ENCODE results near the gene SMIM20.
A peak's percentile ranks its signal among the peaks of the same experiment; 100 is the strongest.
"Not testable (repeated sequence)": the region's sequence is repeated elsewhere in the genome, so short reads cannot be mapped to it uniquely, and the experiment has no call there.

SMIM20 gene

GRCh38 chr4:25913851-25914669, at the start of gene SMIM20:
SMIM20 (plus strand) TSS chr4:25914220; CDS start chr4:25914314, 94 bp downstream.
- Mint-ChIP-seq H3K9me3 (no peaks in the 10 kb centered on the region), H3K4me1 (ENCODE audit: low read depth) (peaks cover 24% of the 10 kb centered on the region), H3K36me3 (ENCODE audit: low read depth) (peaks cover 14% of the 10 kb centered on the region), H3K4me3 (peak within 1 kb of the TSS; percentile 85), H3K27ac (peak within 1 kb of the TSS; percentile 99), H3K27me3 (no peaks in the 10 kb centered on the region)
- peak; percentile 93 for DNase-seq

GRCh38 chr4:25865586-25865985, 48.4 kb upstream of the SMIM20 start:
- H3K4me3 Mint-ChIP-seq: no peak overlapping the region

DNA sequence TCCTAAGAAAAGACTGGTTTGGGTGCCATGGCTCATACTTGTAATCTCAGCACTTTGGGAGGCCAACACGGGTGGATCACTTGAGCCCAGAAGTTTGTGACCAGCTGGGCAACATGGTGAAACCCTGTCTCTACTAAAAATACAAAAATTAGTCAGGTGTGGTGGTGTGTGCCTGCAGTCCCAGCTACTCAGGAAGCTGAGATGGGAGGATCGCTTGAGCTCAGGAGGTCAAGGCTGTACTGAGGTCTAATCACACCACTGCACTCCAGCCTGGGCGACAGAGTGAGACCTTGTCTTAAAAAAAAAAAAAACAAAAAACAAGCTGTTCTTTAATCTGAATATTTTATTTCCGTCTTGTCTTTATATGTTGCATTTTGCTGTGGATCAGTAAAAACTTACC, 47.6 kb upstream of the SMIM20 start:
- not testable (repeated sequence) for H3K4me3 Mint-ChIP-seq; H3K4me1 Mint-ChIP-seq (ENCODE audit: low read depth); DNase-seq; H3K36me3 Mint-ChIP-seq (ENCODE audit: low read depth); H3K9me3 Mint-ChIP-seq; H3K27ac Mint-ChIP-seq; H3K27me3 Mint-ChIP-seq

More at GRCh38 chr4:25865586-25865985, 48.4 kb upstream of the SMIM20 start:
- Mint-ChIP-seq H3K4me1 (ENCODE audit: low read depth) (peaks cover 14% of the 10 kb centered on the region), H3K27ac (no peak overlapping the region), H3K36me3 (ENCODE audit: low read depth) (peaks cover 9% of the 10 kb centered on the region), H3K9me3 (no peaks in the 10 kb centered on the region), H3K27me3 (no peaks in the 10 kb centered on the region)
- no peak for DNase-seq

DNA sequence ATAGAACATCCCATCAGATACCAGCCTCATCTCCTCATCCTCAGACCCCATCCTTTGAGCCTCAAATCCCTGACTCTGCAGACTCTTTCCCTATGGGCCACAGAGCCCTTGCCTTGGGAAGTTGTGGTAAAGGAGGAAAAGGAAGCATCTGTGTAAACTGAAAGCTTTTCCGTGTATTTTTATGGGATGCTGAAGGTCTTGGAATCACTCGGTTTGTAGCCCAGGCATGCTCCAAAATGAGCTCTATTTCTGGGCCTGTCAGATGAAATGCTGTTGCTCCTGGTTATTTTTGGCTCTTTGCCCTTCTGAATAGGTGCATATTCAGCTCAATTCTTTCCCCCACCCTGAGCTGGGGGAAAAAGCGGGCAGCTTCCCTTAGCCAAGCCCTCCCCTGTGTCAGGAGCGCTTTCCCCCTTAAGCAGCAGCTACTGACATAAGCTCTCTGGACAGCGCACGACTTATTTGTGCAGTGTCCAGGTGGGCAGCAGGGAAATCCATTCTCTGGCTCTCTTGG, 46.2 kb upstream of the SMIM20 start:
- no peak for DNase-seq
- H3K27me3 Mint-ChIP-seq: no peaks in the 10 kb centered on the region
- no peak overlapping the region for H3K4me3 Mint-ChIP-seq
- no peak overlapping the region for H3K27ac Mint-ChIP-seq
- H3K9me3 Mint-ChIP-seq: no peaks in the 10 kb centered on the region
- H3K4me1 Mint-ChIP-seq (ENCODE audit: low read depth): no peaks in the 10 kb centered on the region
- no peaks in the 10 kb centered on the region for H3K36me3 Mint-ChIP-seq (ENCODE audit: low read depth)

DNA sequence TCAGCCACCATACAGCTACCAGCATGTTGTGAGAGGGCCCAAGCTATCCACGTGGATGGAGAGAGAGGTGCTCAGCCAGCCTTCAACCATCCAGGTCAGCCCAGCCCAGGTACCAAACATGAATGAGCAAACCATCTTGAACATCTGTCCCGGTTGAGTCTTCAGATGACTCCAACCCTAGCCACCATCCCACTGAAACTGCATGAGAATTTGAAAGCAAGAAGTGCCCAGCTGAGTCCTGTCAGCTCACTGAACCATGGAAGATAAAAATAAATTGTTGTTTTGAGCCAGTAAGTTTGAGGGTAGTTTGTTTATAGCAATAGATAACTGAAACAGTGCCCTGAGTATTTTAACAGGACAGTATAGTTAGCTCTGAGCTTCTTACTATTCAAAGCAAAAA, 43.9 kb upstream of the SMIM20 start:
- no peak for DNase-seq
- Mint-ChIP-seq H3K4me1 (ENCODE audit: low read depth) (no peaks in the 10 kb centered on the region), H3K9me3 (no peaks in the 10 kb centered on the region), H3K36me3 (ENCODE audit: low read depth) (no peaks in the 10 kb centered on the region), H3K27me3 (no peaks in the 10 kb centered on the region), H3K27ac (no peak overlapping the region), H3K4me3 (no peak overlapping the region)

DNA sequence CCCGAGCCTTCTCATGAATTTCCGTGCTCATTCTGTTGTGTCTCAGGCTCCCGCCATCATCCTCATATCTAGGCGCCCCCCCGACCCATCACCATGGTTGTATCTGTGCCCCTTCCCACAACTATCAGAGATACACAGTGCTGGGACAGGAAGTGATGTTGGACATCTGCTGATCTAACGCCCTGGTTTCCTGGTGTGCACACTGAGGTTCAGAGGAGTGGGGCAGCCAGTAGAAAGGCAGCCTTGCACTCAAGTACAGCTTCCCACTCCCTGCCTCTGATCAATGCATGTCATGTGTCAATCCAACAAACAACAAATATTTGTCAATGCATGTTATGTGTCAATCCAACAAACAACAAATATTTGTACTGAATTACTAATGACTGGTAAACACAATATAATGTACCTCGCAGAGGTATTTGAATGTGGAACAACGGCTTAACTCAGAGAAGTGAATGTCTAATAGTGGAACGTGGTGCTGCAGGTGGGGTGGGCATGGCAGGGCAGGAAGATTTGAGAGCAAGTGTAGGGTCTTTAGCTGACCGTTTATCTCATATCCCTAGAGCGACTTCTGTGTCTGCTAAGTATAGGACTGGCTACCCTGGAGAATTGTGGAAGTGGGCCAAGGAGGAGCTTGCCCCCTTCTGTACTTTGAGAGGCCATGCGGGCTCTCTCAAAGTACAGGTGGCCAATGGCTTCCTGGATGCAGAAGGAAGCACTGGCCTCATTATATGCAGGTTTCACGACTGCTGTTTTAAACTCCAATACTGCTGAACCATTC, 41.0 kb upstream of the SMIM20 start:
- Mint-ChIP-seq H3K4me3 (no peak overlapping the region), H3K4me1 (ENCODE audit: low read depth) (no peaks in the 10 kb centered on the region), H3K27ac (no peak overlapping the region), H3K27me3 (no peaks in the 10 kb centered on the region), H3K36me3 (ENCODE audit: low read depth) (no peaks in the 10 kb centered on the region), H3K9me3 (no peaks in the 10 kb centered on the region)
- DNase-seq: no peak

- Mint-ChIP-seq H3K9me3 (no peaks in the 10 kb centered on the region), H3K27ac (no peak overlapping the region), H3K4me3 (no peak overlapping the region), H3K4me1 (ENCODE audit: low read depth) (no peaks in the 10 kb centered on the region), H3K36me3 (ENCODE audit: low read depth) (no peaks in the 10 kb centered on the region), H3K27me3 (no peaks in the 10 kb centered on the region)
- DNase-seq: no peak
Observed at GRCh38 chr4:25873632-25874129, 40.3 kb upstream of the SMIM20 start.

- Mint-ChIP-seq H3K27me3 (no peaks in the 10 kb centered on the region), H3K27ac (no peak overlapping the region), H3K4me3 (no peak overlapping the region)
Observed at GRCh38 chr4:25874655-25875054, 39.4 kb upstream of the SMIM20 start.

GRCh38 chr4:25875281-25875745, 38.7 kb upstream of the SMIM20 start:
- H3K36me3 Mint-ChIP-seq (ENCODE audit: low read depth): no peaks in the 10 kb centered on the region
- H3K9me3 Mint-ChIP-seq: no peaks in the 10 kb centered on the region
- no peaks in the 10 kb centered on the region for H3K4me1 Mint-ChIP-seq (ENCODE audit: low read depth)
- H3K4me3 Mint-ChIP-seq: no peak overlapping the region
- no peak for DNase-seq
- H3K27me3 Mint-ChIP-seq: no peaks in the 10 kb centered on the region
- H3K27ac Mint-ChIP-seq: no peak overlapping the region

More at GRCh38 chr4:25874655-25875054, 39.4 kb upstream of the SMIM20 start:
- no peak for DNase-seq
- H3K4me1 Mint-ChIP-seq (ENCODE audit: low read depth): no peaks in the 10 kb centered on the region
- no peaks in the 10 kb centered on the region for H3K36me3 Mint-ChIP-seq (ENCODE audit: low read depth)
- H3K9me3 Mint-ChIP-seq: no peaks in the 10 kb centered on the region

DNA sequence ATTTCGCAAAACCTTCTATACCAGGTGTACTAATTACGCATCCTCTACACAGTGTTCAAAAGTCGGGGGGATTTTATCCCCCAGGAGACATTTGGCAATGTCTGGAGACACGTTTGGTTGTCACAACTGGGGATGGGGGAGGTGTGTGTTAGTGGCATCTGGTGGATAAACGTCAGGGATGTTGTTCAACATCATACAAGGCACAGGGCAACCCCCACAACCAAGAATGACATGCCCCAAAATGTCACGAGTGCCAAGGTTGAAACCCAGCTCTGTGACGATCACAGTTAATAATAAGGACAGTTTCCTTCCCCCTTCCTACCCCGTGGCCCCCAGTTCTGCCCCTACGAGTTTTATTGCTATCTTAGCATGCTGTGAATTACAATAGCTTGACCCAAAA, 35.3 kb upstream of the SMIM20 start:
- Mint-ChIP-seq H3K4me1 (ENCODE audit: low read depth) (no peaks in the 10 kb centered on the region), H3K9me3 (no peaks in the 10 kb centered on the region), H3K27ac (no peak overlapping the region), H3K36me3 (ENCODE audit: low read depth) (no peaks in the 10 kb centered on the region), H3K4me3 (no peak overlapping the region), H3K27me3 (no peaks in the 10 kb centered on the region)
- DNase-seq: no peak

DNA sequence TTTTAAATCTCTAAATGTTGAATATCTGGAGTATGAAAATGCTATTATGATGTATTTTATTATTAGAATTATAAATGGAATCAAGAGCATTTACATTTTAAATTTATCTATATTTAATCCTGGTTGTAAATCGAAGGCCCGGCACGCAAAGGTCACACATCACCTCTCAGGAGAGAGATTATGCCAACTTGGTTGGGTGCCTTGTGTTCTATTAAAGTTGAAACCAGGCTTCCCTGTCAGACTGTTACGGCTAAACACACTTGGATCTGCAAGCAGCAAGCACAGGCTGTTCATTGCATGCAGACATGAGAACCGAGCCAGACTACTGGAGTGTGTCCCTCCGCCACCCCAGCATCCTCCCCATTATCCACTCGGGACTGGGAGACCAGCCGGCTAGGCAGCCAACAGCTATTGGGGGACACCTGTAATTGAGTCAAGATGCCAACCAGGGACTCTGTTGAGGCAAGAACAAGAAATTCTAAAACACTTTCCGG, 34.9 kb upstream of the SMIM20 start:
- Mint-ChIP-seq H3K36me3 (ENCODE audit: low read depth) (no peaks in the 10 kb centered on the region), H3K4me3 (no peak overlapping the region), H3K27me3 (no peaks in the 10 kb centered on the region), H3K9me3 (no peaks in the 10 kb centered on the region), H3K27ac (no peak overlapping the region), H3K4me1 (ENCODE audit: low read depth) (peaks cover 1% of the 10 kb centered on the region)
- DNase-seq: no peak

DNA sequence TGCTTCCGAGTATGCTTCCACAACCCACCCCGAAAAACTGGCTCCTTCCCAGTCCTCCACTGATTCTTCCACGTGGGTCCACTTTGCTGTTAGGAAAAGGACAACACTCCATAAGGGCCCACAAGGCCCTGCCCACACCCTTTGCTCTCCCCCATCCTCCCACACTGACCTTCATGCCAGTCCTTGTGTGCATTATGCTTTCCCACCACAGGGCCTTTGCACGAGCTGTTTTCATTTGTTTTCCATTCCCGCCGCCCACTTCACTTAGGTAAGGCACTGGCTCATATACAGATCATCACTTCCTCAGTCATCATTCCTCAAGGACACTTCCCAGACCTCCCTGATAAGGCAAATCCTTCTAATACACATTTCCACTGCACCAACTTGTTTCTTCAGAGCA, 34.4 kb upstream of the SMIM20 start:
- no peaks in the 10 kb centered on the region for H3K9me3 Mint-ChIP-seq
- H3K27me3 Mint-ChIP-seq: no peaks in the 10 kb centered on the region
- H3K27ac Mint-ChIP-seq: no peak overlapping the region
- H3K4me3 Mint-ChIP-seq: no peak overlapping the region
- H3K4me1 Mint-ChIP-seq (ENCODE audit: low read depth): peaks cover 4% of the 10 kb centered on the region
- DNase-seq: no peak
- H3K36me3 Mint-ChIP-seq (ENCODE audit: low read depth): no peaks in the 10 kb centered on the region

- Mint-ChIP-seq H3K27me3 (no peaks in the 10 kb centered on the region), H3K27ac (no peak overlapping the region), H3K9me3 (no peaks in the 10 kb centered on the region), H3K4me1 (ENCODE audit: low read depth) (peaks cover 4% of the 10 kb centered on the region), H3K36me3 (ENCODE audit: low read depth) (no peaks in the 10 kb centered on the region), H3K4me3 (no peak overlapping the region)
- DNase-seq: no peak
Observed at GRCh38 chr4:25879991-25880651, 33.9 kb upstream of the SMIM20 start.

DNA sequence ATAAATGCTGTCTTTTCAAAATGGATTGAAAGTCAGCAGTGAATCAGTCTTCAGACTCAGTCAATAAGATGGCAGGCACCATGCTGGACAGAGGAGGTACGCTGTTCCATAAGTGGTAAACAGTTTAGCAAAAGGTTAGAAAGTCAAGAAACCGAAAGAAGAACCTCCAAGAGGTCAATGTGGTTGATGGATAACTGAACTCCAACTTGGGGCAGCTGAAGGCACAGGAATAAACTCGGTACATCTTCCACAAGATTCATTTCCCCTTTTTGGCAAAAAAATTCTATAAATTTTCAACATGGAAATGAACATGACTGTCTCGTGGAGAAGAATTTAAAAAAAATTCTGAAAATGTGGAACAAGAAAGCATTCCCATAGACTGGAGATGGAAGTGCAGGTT, 32.8 kb upstream of the SMIM20 start:
- H3K36me3 Mint-ChIP-seq (ENCODE audit: low read depth): no peaks in the 10 kb centered on the region
- no peaks in the 10 kb centered on the region for H3K27me3 Mint-ChIP-seq
- no peak overlapping the region for H3K4me3 Mint-ChIP-seq
- no peak for DNase-seq
- H3K27ac Mint-ChIP-seq: no peak overlapping the region
- H3K4me1 Mint-ChIP-seq (ENCODE audit: low read depth): peaks cover 4% of the 10 kb centered on the region
- H3K9me3 Mint-ChIP-seq: no peaks in the 10 kb centered on the region
